Breast epithelium (tissue), 3 donors: ENCODE results near the gene VDAC1.

ENCODE experiments used
- CTCF ChIP-seq, 3 donors: fragments of 450-650 bp; IDR thresholded peaks; one replicate each; pipeline ENCODE4 v1.5.1; 2016 to 2017; ENCODE audit warnings: antibody characterized with exemption in 3 of 3, mild to moderate bottlenecking in 3 of 3, moderate library complexity in 3 of 3
- POLR2A ChIP-seq: fragments of 450-650 bp; IDR thresholded peaks from one replicate; pipeline ENCODE4 v1.6.1; 2016; ENCODE audit warnings: antibody characterized with exemption, mild to moderate bottlenecking, moderate library complexity

- TF ChIP-seq CTCF (IDR thresholded peaks at IDR 0.05) (no peak), POLR2A (no peak)
These were observed 42.6 kb downstream of the VDAC1 start for GRCh38 chr5:133962131-133962530.
